ENCODE results near the gene DAAM2. TPM values are rescaled to one million over a fixed set of nuclear protein-coding genes. Genes with fewer than 3 reads are reported as not detected.

DAAM2 gene
- total RNA-seq, 3 donors from 2014 or later, result 16.2 to 59.5 (median 41.3) TPM

GRCh38 chr6:39816747-39817146 lies 24.6 kb downstream of the DAAM2 start:
- H3K36me3 ChIP-seq, result no peaks in the 10 kb centered on the region
- peaks cover 7 to 13% of the 10 kb centered on the region in 2 donors for H3K4me1 ChIP-seq
- H3K27me3 ChIP-seq, result no peaks in the 10 kb centered on the region
- TF ChIP-seq POLR2AphosphoS5 (IDR thresholded peaks at IDR 0.05) (peak in 1 of 3 donors; percentile 52), POLR2A (IDR thresholded peaks at IDR 0.05) (no peak)
- peak overlapping the region; percentile 43 to 84 for H3K27ac ChIP-seq
- no peaks in the 10 kb centered on the region for H3K9me3 ChIP-seq
- no peak overlapping the region for H3K4me3 ChIP-seq
- no peak for DNase-seq (ENCODE audit: low spot score in 2 of 2)
- intact Hi-C loops (cut with DNase I; ENCODE audit: low total_unique reads), result no loop called here

DNA sequence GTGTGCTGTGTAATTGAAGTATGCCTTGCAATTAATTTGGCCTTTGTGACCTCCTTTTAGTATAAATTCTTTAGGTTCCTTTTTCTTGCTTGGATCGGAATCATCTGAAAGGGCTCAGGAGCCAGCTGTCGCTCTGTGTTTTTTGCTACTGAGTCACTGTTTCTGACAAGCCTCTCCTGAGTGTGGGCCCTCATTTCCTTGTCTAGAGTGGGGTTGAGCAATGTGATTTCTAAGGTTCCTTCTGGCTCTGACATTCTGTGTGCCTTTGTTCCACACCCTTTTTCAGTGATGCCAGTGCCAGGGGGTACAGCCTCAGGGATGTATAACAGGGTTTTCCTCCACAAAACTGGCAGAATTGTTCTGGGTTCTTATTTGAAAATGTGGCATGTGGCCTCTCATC lies 26.5 kb downstream of the DAAM2 start:
- Histone ChIP-seq H3K4me3 (no peak overlapping the region), H3K27me3 (no peaks in the 10 kb centered on the region), H3K4me1 (peaks cover 0 to 5% of the 10 kb centered on the region in 2 donors), H3K27ac (peak overlapping the region in 1 of 2 donors; percentile 81), H3K36me3 (no peaks in the 10 kb centered on the region), H3K9me3 (no peaks in the 10 kb centered on the region)
- no peak for DNase-seq (ENCODE audit: low spot score in 2 of 2)
- TF ChIP-seq POLR2A (IDR thresholded peaks at IDR 0.05), result no peak
- TF ChIP-seq, protein P1, sequence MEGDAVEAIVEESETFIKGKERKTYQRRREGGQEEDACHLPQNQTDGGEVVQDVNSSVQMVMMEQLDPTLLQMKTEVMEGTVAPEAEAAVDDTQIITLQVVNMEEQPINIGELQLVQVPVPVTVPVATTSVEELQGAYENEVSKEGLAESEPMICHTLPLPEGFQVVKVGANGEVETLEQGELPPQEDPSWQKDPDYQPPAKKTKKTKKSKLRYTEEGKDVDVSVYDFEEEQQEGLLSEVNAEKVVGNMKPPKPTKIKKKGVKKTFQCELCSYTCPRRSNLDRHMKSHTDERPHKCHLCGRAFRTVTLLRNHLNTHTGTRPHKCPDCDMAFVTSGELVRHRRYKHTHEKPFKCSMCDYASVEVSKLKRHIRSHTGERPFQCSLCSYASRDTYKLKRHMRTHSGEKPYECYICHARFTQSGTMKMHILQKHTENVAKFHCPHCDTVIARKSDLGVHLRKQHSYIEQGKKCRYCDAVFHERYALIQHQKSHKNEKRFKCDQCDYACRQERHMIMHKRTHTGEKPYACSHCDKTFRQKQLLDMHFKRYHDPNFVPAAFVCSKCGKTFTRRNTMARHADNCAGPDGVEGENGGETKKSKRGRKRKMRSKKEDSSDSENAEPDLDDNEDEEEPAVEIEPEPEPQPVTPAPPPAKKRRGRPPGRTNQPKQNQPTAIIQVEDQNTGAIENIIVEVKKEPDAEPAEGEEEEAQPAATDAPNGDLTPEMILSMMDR (IDR thresholded peaks at IDR 0.05), result no peak
- TF ChIP-seq POLR2AphosphoS5 (IDR thresholded peaks at IDR 0.05), result no peak
- intact Hi-C loops (cut with DNase I; ENCODE audit: low total_unique reads), result no loop called here

DNA sequence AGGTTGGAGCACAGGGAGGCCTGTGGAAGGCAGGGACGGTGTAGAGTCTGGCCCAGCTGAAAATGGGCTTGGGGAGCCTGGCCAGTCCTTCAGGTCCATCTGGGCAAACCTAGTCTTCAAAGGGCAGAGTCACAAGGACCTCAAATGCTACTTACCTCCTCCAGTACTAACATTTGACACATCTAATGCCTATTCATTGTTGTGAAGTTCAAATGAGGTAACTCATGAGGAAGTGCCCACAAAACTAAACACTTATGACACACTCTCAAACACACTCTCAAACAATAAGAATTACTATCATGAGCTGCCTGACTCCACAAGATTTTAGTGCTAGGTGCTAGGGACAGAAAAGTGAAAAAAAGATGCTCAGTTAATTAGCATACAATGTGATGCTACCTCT lies 27.1 kb downstream of the DAAM2 start:
- no peak for DNase-seq (ENCODE audit: low spot score in 2 of 2)
- Histone ChIP-seq H3K27me3 (no peaks in the 10 kb centered on the region), H3K4me1 (peaks cover 0 to 5% of the 10 kb centered on the region in 2 donors), H3K27ac (peak overlapping the region in 1 of 2 donors; percentile 81), H3K9me3 (no peaks in the 10 kb centered on the region), H3K4me3 (no peak overlapping the region), H3K36me3 (no peaks in the 10 kb centered on the region)
- intact Hi-C loops (cut with DNase I; ENCODE audit: low total_unique reads), result no loop called here
- TF ChIP-seq POLR2AphosphoS5 (IDR thresholded peaks at IDR 0.05) (no peak), POLR2A (IDR thresholded peaks at IDR 0.05) (no peak)
- TF ChIP-seq, protein P1 (IDR thresholded peaks at IDR 0.05), result no peak

GRCh38 chr6:39819676-39820075 lies 27.5 kb downstream of the DAAM2 start:
- intact Hi-C loops (cut with DNase I; ENCODE audit: low total_unique reads), result no loop called here
- peak overlapping the region; percentile 27 to 81 for H3K27ac ChIP-seq
- DNase-seq (ENCODE audit: low spot score in 2 of 2), result no peak
- peaks cover 0 to 5% of the 10 kb centered on the region in 2 donors for H3K4me1 ChIP-seq
- H3K4me3 ChIP-seq, result no peak overlapping the region
- H3K27me3 ChIP-seq, result no peaks in the 10 kb centered on the region
- H3K9me3 ChIP-seq, result no peaks in the 10 kb centered on the region
- TF ChIP-seq, protein P1 (IDR thresholded peaks at IDR 0.05), result no peak
- TF ChIP-seq POLR2AphosphoS5 (IDR thresholded peaks at IDR 0.05), result no peak
- no peak for TF ChIP-seq POLR2A (IDR thresholded peaks at IDR 0.05)
- H3K36me3 ChIP-seq, result no peaks in the 10 kb centered on the region

DNA sequence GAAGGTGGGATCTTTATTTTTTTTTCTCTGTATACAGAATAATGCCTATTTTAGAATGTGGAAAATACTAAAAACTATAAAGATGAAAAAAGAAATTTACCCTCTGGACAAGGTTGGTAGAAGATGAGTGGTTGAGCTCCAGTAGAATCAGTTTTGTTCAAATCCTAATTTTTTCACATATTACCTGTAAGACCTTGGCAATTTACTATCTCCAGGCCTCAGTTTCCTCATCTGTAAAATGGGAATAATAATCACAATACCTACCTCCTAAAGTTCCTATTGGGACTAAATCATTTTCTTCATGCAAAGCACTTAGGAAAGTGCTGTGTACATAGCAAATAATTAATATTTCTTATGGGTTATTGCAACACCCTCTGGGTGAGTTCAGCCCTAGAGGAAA lies 28.4 kb downstream of the DAAM2 start:
- TF ChIP-seq, protein P1 (IDR thresholded peaks at IDR 0.05), result no peak
- TF ChIP-seq POLR2AphosphoS5 (IDR thresholded peaks at IDR 0.05) (no peak), POLR2A (IDR thresholded peaks at IDR 0.05) (no peak)
- intact Hi-C loops (cut with DNase I; ENCODE audit: low total_unique reads), result no loop called here
- Histone ChIP-seq H3K27me3 (no peaks in the 10 kb centered on the region), H3K9me3 (no peaks in the 10 kb centered on the region), H3K4me3 (peak overlapping the region in 1 of 3 donors; percentile 50), H3K27ac (peak overlapping the region; percentile 76 to 85), H3K4me1 (peaks cover 0 to 5% of the 10 kb centered on the region in 2 donors), H3K36me3 (no peaks in the 10 kb centered on the region)
- no peak for DNase-seq (ENCODE audit: low spot score in 2 of 2)

Data from breast epithelium (tissue), 4 donors.